ENCODE measurements around the gene HTATSF1.

Gene HTATSF1, protein sequence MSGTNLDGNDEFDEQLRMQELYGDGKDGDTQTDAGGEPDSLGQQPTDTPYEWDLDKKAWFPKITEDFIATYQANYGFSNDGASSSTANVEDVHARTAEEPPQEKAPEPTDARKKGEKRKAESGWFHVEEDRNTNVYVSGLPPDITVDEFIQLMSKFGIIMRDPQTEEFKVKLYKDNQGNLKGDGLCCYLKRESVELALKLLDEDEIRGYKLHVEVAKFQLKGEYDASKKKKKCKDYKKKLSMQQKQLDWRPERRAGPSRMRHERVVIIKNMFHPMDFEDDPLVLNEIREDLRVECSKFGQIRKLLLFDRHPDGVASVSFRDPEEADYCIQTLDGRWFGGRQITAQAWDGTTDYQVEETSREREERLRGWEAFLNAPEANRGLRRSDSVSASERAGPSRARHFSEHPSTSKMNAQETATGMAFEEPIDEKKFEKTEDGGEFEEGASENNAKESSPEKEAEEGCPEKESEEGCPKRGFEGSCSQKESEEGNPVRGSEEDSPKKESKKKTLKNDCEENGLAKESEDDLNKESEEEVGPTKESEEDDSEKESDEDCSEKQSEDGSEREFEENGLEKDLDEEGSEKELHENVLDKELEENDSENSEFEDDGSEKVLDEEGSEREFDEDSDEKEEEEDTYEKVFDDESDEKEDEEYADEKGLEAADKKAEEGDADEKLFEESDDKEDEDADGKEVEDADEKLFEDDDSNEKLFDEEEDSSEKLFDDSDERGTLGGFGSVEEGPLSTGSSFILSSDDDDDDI

DNA sequence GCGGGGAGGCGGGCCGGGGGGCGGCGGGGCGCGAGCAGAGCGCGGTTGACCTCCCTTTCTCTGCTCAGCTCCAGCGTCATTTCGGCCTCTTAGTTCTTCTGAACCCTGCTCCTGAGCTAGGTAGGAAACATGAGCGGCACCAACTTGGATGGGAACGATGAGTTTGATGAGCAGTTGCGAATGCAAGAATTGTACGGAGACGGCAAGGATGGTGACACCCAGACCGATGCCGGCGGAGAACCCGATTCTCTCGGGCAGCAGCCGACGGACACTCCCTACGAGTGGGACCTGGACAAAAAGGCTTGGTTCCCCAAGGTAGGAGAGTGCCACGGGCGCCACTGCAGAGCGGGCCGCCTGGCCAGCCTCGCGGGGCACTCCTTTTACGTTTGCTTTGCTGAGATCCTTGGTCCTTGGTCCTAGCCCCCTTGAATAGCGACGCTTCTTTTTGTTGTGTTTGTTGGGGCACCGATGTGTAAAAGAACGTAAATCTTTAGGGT is at the start of gene HTATSF1:
TSS of gene HTATSF1 (plus strand) at position 37 of the 497 bp plus-strand sequence. CDS start at position 130, 93 bp downstream.
- DNase-seq, result no peak

DNA sequence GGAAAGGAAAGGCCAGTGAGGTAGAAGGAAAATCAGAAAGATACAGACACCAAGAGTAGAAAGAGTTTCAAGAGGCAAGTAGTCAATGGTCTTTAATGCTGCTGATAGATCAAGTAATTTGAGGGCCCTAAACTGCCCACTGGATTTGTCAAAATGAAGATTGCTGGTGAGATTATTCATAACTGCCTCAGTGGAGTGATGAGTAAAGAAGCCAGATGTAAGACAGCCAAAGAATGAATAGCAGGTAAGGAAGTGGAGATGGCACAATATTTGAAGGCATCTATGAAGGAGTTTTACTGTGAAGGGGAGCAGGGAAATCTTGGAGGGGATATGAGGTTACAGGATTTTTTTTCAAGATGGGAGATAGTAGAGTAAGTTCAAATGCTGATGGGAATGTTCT is 49.4 kb upstream of the HTATSF1 start:
- no peak for DNase-seq

DNA sequence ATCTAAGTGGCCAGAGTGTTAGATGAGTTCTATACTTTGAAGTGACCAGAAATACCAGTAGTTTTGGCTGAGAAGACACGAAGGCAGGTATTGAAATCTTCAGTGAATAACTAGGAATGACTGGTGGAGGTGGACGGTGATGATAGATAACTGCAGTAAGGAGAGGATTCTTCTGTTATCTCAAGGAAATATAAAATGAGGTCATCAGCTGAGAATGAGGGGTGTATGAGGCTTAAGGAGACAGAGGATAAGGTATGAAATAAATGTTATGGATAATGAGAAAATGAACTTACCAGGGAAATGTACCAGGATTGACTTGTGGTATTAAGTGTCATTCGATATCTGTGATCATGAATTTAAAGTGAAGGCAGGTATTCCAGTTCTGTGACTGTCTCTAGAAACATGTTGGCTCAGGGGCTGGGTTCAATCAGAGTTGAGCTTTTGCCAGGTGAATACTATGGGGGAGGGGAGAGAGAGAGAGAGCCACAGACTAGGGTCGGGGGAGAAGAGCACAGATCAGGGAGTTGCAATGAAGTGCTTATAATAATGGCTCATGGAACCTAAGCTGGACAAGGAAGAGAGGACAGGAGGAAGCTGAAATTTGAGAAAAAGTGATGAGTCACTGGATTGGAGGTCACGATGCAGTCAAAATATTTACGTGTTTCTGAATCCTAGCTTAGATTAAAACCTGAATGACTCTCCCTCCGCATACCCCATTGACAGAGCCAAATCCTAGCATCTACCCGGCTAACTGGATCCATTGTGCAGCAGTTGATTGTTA is 47.2 kb upstream of the HTATSF1 start:
- peak; percentile 60 for DNase-seq

DNA sequence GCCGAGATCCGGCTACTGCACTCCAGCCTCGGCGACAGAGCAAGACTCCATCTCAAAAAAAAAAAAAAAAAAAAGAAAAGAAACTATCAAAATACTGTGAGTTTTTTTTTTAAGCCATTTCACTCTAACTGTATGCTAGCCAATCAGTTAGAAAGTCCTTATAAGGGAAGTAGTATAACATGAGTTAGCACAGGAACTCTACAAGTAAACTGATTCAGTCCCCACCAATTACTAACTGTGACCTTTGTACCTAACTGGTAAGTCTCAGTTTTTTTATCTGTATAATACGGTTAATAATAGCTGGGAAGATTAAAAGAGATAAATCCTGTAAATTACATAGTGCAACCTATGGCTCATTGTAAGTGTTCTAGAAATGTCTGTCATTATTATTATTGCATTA is 44.8 kb upstream of the HTATSF1 start:
- peak; percentile 10 for DNase-seq

DNA sequence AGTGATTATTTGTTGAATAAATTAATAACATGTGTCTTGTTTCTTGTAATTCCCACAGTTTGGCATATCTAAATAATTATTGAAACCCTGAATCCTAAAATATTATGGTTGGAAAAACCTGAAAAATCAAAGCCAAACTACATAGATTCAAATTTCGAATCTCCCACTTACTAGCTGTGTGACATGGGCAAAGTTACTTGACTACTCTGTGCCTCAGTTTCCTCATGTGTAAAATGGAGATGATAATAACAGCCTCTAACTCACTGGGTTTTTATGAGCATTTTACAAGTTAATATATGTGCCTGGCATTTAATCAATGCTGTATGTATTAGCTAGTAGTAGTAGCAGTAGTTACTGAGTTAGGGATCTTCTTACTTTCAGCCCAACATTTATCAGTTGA is 44.3 kb upstream of the HTATSF1 start:
- DNase-seq, result no peak

DNA sequence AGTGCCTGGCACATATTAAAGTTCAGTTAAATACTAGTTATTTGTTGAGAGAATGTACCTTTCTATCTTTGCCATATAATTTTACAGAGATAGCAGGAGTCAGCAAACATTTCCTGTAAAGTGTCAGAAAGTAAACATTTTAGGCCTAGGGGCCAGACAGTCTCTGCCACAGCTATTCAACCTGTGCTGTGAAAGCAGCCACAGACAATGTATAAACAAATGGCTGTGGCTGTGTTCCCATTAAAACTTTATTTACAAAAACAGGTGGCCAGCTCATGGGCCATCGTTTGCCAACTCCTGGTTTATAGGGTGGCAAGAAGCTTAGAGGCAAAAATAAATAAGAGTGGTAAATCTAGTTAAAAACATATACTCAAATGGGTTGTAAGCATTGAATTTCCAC is 43.6 kb upstream of the HTATSF1 start:
- DNase-seq, result peak; percentile 57

DNA sequence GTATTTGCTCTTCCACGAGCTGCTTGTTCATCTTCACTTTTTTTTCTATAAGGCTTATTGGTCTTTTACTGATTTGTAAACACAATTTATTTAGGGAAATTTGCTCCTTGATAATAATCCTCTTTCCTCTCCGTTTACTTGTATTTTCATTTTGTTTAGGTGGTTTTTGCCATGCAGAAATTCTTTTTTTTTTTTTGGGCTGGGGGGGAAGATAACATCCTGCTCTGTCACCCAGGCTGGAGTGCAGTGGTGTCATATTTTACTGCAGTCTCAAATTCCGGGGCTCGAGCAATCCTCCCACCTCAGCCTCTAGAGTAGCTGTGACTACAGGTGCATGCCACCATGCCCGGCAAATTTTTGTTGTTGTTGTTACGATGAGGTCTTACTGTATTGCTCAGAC is 41.3 kb upstream of the HTATSF1 start:
- no peak for DNase-seq

DNA sequence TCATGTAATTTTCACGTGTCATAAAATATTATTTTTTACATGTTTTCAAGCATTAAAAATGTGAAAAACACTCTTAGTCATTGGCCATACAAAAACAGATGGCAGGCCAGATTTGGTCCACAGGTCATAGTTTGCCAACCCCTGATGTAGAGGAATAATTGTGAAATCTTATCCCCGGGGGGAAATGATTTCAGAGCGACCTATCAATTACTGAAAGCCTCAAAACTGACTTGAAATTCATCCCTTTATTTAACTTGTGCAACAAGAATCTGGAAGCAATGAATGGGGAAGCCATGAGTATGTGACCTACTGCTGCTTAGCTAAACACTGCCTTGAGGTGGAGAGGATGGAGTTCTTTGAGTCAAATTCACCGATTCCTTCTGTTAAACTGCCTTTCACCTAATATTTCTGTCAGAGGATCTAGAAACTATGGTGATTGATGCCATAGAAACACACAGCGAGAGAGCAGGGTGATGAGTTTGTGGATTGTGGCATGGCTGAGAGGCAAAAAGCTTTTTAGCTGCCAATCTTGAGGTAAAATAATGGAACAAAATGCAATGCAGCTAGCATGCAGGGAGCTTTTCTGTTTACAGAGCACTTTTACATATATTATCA is 40.0 kb upstream of the HTATSF1 start:
- no peak for DNase-seq

DNA sequence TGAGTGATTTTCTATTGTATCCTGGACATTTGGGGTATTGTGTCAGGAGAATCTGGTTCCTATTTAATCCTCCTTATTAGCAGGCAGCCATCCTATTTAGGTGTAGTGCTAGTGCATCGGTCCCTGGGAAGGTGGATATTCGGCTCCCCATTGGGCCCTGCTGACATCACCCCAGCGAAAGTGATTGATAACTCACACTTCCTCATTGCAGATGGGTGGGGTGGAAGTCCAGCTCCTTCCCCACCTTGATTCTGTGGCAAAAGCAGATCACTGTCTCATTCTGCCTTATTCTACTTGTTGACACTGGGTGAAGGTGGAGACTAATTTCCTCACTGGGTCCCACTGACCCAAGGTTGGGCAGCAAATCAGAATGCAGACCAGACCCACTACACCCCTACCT is 32.8 kb upstream of the HTATSF1 start:
- no peak for DNase-seq

DNA sequence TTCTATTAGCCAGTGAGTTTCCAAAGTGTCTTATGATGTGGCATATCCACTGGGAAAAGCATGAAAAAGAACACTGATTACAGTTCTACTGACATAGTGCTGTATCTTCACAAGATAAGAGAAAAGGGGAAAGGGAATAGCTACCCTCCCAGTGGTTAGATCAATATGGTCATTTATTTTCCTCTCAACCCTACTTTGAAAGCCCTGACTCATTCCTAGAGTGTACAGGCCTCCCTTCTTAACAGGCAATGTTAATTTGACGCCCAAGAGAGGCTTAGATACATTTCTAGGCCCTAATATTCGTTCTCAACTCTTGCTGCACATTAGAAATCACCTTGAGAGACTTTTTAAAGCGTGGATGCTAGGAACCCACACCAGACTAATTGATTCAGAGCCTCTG is 30.1 kb upstream of the HTATSF1 start:
- no peak for DNase-seq

DNA sequence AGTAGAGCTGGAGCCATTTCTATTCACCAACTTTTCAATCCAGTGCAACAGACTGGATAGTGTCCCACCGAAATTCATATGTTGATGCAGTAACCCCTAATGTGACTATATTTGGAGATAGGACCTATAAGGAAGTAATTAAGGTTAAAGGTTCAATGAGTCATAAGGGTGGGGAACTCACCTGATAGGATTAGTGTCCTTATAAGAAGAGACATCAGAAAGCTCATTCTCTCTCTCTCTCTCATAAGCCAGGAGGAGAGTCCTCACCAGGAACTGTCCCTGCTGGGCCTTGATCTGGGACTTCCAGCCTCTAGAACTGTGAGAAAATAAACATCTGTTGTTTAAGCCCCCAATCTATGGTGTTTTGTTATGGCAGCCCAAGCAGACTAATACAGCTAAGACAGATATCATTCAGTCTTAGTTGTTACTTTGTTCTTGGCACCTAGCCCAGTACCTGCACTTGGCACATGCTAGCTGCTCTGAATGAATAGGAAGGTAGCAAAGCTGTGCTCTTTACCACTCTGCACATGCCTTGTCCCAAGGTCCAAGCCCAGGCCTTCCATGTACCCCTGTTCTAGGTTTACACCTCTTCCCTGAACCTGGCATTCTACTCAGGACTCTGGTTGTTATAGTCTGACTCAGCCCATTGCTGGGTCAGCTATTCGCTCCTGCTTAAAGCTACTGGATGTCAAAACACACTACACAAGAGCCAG is 28.8 kb upstream of the HTATSF1 start:
- DNase-seq, result peak; percentile 20

DNA sequence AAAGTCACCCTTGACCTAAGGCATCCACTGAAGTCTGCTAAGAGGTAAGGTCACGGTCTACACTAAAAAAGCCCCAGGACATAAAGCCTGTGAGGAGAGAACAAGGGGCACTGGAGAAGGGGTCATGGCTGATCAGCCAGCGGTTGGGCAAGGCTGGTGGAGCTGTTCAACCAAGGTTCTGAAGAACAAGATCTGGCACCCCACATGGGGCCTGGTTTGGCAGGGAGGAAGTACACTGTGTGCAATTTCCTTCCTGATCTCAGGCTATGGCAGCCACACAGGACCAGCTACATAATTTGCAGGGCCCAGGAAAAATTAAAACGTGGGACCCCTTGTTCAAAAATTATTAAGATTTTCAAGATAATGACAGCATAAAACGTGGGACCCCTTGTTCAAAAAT is 23.7 kb upstream of the HTATSF1 start:
- DNase-seq, result no peak

DNA sequence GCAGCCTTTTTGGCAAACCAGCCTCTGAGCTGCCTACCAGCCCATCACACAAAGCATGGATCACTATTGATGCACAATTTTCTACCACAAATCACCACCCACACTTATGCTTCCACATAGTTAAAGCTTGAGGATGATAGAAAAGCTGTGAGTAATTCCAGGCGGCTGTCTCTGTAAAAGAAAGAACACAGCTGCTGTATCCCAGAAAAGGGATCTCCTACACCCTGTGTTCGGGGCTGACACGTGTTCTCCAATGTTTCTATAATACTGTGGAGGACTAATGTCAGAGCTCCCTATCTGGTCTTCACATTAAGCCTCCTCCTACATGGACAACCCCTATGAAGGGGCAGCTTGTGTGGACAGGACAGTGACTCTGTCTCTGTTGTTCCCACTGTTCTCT is 22.2 kb upstream of the HTATSF1 start:
- no peak for DNase-seq

DNA sequence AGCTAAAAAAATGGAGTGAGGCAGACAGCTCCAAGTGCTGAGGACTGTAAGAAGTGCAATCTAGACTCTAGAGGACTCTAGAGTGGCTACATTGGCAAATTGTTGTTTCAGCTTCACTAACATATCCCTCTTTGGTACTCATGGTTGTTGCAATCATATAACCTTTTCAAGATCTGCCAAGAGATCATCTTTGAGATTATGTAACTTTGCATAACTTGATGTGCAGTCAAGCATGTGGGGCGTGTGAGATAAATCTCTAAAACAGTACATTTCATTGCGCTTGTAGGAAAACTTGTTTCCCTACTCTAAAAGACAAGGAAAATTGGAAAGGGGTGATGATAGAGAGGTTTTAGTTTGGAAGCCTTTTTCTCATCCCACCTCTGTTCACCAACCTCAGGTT is 20.9 kb upstream of the HTATSF1 start:
- DNase-seq, result no peak

DNA sequence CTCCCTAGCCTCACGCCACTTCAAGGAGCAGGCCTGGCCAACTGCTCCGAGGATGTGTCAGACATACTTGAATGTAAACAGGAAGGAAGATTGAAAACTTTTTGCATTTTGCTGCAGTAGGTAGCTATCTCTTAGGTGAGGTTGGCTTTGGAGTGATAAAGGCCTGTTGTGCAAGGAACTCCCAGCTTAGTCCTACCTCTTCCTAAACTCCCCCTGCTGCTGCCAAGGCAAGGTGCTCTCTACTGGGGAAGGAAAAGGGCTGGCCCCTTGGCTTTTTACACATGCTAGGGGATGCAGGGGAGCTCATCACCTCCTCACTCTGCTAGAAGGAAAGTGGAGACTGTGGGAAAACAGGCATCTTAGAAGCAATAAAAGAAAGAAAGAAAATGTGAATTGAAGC is 20.4 kb upstream of the HTATSF1 start:
- DNase-seq, result peak; percentile 47

DNA sequence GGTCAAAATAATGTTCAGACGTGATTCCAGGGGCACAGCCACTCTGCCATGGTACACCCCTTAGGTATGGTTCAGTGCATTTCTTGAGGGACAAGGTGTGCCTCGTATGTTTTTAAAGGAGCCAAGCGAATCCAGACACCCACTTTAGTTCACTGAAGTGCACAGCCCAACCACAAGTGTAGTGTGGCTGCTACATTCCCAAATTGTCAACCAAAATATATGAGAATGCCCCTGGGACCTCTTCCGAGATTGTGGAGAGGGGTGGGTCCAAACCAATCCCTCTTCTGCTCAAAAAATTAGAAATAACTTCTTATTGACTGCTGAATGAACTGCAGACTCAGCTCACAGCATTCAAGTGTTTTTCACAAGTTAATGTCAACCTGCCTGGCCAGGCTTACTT is 17.0 kb upstream of the HTATSF1 start:
- DNase-seq, result no peak

DNA sequence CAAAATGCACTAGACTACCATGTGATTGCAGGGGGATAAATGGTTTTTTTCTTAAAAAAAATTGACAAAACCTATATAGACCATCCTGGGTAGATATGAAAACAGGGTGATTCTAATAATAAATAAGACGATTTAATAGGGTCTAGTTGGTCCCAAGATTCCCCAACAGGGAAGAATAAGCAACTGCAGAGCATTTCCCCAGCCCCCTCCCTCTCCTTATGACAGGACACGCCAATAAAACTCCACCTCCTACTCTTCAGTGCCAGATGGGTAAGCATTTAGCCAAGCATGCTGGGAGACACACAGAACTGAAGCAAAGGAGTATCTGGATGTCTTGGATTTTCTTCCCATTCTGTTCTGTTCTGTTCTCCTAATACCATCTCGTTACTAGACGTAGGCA is 9.7 kb upstream of the HTATSF1 start, which contains the start of gene BRS3:
TSS of gene BRS3 (plus strand) at position 301 of the 400 bp plus-strand sequence. CDS start 168 bp downstream, outside the sequence.
- DNase-seq, result no peak

DNA sequence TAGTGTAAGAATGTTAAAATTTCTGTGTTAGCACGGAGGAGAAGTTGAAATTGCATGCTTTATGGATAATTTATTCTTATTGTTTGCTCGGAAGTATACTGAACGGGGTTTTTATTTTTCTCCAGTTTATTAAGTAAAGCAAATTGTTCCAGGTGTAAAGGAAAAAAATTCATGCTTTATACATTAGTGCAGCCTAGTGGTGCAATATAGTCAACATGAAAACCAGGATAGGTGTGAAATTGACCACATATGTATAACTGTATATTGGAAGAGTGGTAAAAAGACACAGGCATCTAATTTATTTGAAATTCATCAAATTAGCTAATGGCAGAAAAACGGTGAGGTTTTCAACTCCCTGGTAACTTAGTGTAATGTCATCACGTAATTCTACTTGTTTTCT is 8.7 kb upstream of the HTATSF1 start:
- peak; percentile 35 for DNase-seq

DNA sequence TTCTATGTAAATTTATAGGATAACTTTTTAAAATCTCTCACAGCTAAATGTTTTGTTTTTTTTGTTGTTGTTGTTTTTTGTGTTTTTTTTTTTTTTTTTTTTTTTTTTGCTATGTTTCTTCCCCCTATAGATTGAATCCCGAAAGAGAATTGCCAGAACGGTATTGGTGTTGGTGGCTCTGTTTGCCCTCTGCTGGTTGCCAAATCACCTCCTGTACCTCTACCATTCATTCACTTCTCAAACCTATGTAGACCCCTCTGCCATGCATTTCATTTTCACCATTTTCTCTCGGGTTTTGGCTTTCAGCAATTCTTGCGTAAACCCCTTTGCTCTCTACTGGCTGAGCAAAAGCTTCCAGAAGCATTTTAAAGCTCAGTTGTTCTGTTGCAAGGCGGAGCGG is 5.6 kb upstream of the HTATSF1 start:
- no peak for DNase-seq

DNA sequence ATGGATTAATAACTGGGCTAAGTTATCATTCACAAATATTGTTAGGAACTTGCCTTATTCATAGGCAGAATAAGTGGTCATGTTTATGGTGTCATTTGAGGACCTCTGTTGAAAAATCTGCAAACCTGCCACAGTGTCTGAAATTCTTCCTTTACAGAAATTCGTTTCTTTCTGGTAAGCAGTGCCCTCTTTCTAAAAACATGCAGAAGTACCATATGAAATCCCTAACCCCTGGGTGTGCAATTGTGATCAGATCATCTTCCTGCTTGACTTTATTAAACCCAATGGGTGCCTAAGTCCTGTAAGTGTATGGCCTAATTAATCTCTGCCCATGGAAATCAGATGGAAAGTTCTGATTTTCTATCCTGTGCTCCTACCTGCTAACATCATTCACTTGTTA is 4.4 kb upstream of the HTATSF1 start:
- peak; percentile 2 for DNase-seq

DNA sequence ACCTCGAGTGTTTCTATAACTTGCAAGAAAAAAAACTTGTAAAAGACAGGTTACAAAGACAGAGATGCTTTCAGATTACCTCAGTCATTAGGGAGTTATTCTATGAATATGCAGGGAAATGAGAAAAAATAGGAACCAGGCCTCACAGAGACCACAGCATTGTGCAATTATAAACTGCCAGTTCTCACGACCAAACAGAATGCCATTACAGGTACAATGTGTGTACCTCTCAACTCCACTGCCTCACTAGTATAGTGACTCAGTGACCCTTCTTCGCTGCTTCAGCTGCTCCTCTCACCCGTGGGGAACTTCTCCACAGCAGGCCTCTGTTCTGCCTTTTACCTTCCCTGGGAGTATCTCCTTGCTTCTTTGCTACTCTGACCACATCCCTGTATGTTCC is 2.3 kb upstream of the HTATSF1 start:
- DNase-seq, result no peak

DNA sequence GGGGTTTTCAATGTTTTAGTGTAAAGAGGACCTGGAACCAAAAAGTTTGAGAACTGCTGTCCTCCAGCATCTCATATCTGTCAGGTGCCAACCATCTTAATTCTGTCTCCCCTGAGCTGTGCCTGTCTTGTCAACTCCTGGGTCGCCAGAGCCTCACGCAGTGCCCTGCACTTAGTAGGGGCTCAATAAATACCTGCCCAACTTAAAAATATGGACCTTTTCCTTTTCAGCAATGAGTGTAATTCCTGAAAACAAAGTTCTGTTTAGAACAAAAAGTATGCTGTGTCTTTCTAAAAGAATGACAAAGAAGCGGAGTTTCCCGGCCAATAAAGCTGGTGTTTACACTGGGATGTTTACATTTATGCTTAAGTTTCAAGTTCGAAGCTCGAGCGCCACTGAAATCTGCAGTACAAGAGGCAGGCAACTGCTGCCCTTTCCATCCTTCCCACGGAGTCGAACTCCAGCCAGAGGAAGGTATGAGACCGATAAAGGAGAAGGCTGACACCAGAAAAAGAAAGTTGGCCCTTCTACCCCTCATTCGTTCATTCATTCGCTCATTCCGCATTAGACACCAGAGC is 1.1 kb upstream of the HTATSF1 start:
- DNase-seq, result peak; percentile 73
